CD4-positive, alpha-beta T cell treated with Interleukin-17A for 4 hours (primary cell): ENCODE data around the gene PCDH9.
"Not testable (repeated sequence)": the region's sequence is repeated elsewhere in the genome, so short reads cannot be mapped to it uniquely, and the experiment has no call there.

Experiments used
- DNase-seq: peaks from one replicate; pipeline ENCODE4 v3.0.0-alpha.2; 2020; ENCODE audit warnings: mixed read lengths

PCDH9 gene

GRCh38 chr13:66811455-66811854, 418.7 kb downstream of the PCDH9 start:
- DNase-seq, result no peak

GRCh38 chr13:66809485-66809884, 420.7 kb downstream of the PCDH9 start:
- DNase-seq, result no peak

GRCh38 chr13:66807251-66807650, 422.9 kb downstream of the PCDH9 start:
- DNase-seq, result no peak

GRCh38 chr13:66805657-66806056, 424.5 kb downstream of the PCDH9 start:
- DNase-seq, result no peak

GRCh38 chr13:66803808-66804456, 426.2 kb downstream of the PCDH9 start:
- DNase-seq, result no peak

- no peak for DNase-seq
These were observed 426.9 kb downstream of the PCDH9 start for GRCh38 chr13:66803013-66803807.

- no peak for DNase-seq
These were observed 434.5 kb downstream of the PCDH9 start for GRCh38 chr13:66795636-66796035.

- DNase-seq, result no peak
These were observed 435.6 kb downstream of the PCDH9 start for GRCh38 chr13:66794340-66795031.

- DNase-seq, result no peak
These were observed 439.3 kb downstream of the PCDH9 start for GRCh38 chr13:66790861-66791260.

GRCh38 chr13:66781241-66781640, 448.9 kb downstream of the PCDH9 start:
- DNase-seq, result no peak

- DNase-seq, result no peak
These were observed 449.3 kb downstream of the PCDH9 start for GRCh38 chr13:66780814-66781213.

GRCh38 chr13:66778461-66778860, 451.7 kb downstream of the PCDH9 start:
- no peak for DNase-seq

- no peak for DNase-seq
These were observed 454.9 kb downstream of the PCDH9 start for GRCh38 chr13:66775196-66775595.

- DNase-seq, result no peak
These were observed 456.1 kb downstream of the PCDH9 start for GRCh38 chr13:66774046-66774445.

GRCh38 chr13:66765559-66765958, 464.6 kb downstream of the PCDH9 start:
- no peak for DNase-seq

GRCh38 chr13:66760678-66761077, 469.5 kb downstream of the PCDH9 start:
- not testable (repeated sequence) for DNase-seq

GRCh38 chr13:66759919-66760318, 470.2 kb downstream of the PCDH9 start:
- no peak for DNase-seq

GRCh38 chr13:66751691-66752090, 478.4 kb downstream of the PCDH9 start:
- no peak for DNase-seq

- no peak for DNase-seq
These were observed 481.4 kb downstream of the PCDH9 start for GRCh38 chr13:66748712-66749111.

GRCh38 chr13:66745307-66745706, 484.8 kb downstream of the PCDH9 start:
- DNase-seq, result no peak

- no peak for DNase-seq
These were observed 506.6 kb downstream of the PCDH9 start for GRCh38 chr13:66723576-66723975.

- no peak for DNase-seq
These were observed 513.6 kb downstream of the PCDH9 start for GRCh38 chr13:66716538-66716937.

GRCh38 chr13:66714795-66715194, 515.3 kb downstream of the PCDH9 start:
- no peak for DNase-seq

GRCh38 chr13:66704110-66704509, 526.0 kb downstream of the PCDH9 start:
- no peak for DNase-seq
